Measurements from ENCODE around the gene EFHC1.

DNA sequence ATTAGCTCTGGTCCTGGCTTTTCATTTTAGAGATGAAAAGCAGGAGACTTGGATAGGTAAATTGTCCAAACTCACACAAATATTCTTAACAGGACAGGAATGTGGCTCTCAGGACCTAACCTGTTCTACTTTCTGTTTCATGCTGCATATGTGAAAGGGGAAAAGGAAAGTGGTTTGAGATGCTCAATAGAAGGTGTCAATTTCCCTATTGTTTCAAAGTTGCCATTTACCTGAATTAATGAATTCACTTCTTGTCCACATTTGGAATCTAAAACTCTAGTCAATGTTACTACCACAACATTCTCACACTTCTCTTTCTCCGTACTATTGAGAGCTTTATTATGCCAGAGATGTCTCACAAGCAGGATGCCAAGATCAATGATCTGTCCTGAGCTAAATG, 4.8 kb upstream of the EFHC1 start:
- TF ChIP-seq POLR2A (IDR thresholded peaks at IDR 0.05) = no peak
- TF ChIP-seq, protein P1, sequence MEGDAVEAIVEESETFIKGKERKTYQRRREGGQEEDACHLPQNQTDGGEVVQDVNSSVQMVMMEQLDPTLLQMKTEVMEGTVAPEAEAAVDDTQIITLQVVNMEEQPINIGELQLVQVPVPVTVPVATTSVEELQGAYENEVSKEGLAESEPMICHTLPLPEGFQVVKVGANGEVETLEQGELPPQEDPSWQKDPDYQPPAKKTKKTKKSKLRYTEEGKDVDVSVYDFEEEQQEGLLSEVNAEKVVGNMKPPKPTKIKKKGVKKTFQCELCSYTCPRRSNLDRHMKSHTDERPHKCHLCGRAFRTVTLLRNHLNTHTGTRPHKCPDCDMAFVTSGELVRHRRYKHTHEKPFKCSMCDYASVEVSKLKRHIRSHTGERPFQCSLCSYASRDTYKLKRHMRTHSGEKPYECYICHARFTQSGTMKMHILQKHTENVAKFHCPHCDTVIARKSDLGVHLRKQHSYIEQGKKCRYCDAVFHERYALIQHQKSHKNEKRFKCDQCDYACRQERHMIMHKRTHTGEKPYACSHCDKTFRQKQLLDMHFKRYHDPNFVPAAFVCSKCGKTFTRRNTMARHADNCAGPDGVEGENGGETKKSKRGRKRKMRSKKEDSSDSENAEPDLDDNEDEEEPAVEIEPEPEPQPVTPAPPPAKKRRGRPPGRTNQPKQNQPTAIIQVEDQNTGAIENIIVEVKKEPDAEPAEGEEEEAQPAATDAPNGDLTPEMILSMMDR (IDR thresholded peaks at IDR 0.05) = no peak
- TF ChIP-seq POLR2AphosphoS5 (IDR thresholded peaks at IDR 0.05) = no peak
- TF ChIP-seq EP300 (IDR thresholded peaks at IDR 0.05) = no peak
